ENCODE results near the gene CFAP97D1.
A peak's percentile ranks its signal among the peaks of the same experiment; 100 is the strongest.

The CFAP97D1 gene

GRCh38 chr17:43830510-43831140 is 50.4 kb downstream of the CFAP97D1 start:
- DNase-seq, result no peak

GRCh38 chr17:43831633-43832032 is 51.4 kb downstream of the CFAP97D1 start:
- DNase-seq, result no peak

DNA sequence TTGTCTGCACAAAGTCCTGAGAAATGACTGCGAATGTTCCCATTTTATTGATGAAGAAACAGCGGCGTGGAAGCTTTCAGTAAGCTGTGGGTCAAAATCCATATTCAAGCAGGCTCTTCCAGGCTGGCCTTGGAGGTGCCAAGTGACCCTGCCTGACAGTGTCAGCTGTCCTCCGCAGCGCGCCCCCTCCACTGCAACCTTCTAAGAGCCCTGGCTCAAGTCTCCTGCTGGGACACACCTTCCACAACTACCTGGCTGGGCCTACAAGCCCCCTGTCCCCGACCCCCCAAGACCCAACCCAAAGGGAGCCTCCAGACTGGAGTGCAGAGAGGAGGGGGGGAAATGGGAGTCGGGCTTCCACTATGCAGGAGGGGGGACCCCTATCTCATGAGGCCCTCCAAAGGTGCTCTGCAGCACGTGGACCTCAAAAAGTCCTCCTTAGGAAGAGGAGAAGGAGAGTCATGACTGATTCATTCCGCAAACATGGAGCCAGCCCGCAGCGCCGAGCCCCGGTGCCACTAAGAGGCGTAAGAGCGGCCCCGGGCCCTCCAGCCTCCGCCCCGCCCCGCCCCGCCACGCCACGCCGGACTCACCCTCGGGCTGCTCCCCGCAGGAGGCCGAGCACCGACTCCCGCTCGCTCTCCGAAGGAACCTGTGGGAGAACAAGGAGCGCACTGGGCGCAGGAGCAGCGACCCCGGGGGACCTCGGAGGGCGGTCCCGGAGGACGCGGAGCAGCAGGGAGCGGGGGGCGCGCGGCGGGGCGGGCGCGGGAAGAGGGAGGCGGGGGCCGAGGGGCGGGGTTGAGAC is 52.1 kb downstream of the CFAP97D1 start:
- peak; percentile 4 for DNase-seq

- peak; percentile 51 for DNase-seq
Measured at GRCh38 chr17:43832976-43833829, 53.0 kb downstream of the CFAP97D1 start, which contains the start of gene MPP3. Gene MPP3 (minus strand): TSS chr17:43833146. CDS start chr17:43831906, 1,240 bp downstream.

DNA sequence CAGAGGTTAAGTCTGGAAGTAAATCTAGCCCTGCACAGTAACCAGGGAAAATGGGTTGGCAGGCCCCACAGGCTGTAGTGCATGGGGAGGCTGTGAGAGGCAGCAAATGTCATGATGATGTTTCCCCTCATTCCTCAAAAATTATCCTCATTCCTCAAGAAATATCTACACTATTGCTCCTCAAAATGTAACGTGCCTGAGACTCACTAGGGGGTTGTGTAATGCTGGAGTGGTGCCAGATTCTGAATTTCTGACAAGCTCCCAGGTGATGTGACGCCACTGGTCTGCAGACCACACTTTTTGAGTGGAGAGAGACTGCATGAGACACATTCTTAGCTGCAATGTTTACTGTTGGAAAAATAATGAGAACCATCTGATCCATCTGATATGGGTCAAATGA is 53.9 kb downstream of the CFAP97D1 start:
- no peak for DNase-seq

Measured in CD4-positive, alpha-beta T cell treated with Interleukin-21 for 1 hour (primary cell).